ENCODE measurements around the gene TMEM266.

Gene TMEM266

DNA sequence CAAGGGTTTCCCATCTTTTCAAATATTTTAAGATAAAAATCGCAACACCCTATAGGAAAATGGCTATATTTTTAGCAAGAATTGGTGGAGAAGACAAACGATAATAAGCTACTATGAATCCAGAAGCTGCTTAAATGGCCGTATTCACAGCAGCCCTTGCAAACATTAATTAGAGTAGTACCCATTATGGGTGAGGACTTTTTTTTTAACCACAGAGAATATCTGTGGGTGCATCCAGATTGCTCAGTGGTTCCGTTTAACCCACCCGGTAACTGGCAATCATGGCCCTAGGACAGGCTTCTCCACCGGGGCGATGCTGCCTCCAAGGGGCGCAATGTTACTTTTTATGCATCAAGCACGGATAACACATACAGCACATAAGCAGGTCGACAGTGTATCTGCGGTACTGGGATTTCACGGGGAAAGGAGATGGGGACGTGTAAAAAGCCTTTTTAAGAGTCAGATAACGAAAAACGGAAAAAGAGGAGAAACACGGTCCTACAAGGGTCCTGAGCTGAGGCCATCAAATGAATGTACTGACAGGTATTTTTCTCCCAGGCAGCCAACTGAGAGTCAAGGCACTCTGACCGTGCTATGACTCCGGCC is 968 bp upstream of the TMEM266 start (continued):
- TF ChIP-seq ZNF280D (tag by site-specific recombination; IDR thresholded peaks at IDR 0.05): no peak
- no peak for TF ChIP-seq ZNF707 (tag by site-specific recombination; IDR thresholded peaks at IDR 0.05)
- TF ChIP-seq ZNF621 (tag by site-specific recombination; IDR thresholded peaks at IDR 0.05): no peak
- no peak for TF ChIP-seq ATF2 (tag by site-specific recombination; IDR thresholded peaks at IDR 0.05; ENCODE audit: low read depth)
- TF ChIP-seq SP7 (tag by site-specific recombination; IDR thresholded peaks at IDR 0.05): no peak
- no peak for TF ChIP-seq ZBTB10 (tag by site-specific recombination; IDR thresholded peaks at IDR 0.05)
- TF ChIP-seq, protein P1, sequence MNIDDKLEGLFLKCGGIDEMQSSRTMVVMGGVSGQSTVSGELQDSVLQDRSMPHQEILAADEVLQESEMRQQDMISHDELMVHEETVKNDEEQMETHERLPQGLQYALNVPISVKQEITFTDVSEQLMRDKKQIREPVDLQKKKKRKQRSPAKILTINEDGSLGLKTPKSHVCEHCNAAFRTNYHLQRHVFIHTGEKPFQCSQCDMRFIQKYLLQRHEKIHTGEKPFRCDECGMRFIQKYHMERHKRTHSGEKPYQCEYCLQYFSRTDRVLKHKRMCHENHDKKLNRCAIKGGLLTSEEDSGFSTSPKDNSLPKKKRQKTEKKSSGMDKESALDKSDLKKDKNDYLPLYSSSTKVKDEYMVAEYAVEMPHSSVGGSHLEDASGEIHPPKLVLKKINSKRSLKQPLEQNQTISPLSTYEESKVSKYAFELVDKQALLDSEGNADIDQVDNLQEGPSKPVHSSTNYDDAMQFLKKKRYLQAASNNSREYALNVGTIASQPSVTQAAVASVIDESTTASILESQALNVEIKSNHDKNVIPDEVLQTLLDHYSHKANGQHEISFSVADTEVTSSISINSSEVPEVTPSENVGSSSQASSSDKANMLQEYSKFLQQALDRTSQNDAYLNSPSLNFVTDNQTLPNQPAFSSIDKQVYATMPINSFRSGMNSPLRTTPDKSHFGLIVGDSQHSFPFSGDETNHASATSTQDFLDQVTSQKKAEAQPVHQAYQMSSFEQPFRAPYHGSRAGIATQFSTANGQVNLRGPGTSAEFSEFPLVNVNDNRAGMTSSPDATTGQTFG (tag by site-specific recombination; IDR thresholded peaks at IDR 0.05; ENCODE audit: borderline replicate concordance): no peak
- no peak for TF ChIP-seq ZNF350 (tag by site-specific recombination; IDR thresholded peaks at IDR 0.05)
- TF ChIP-seq ZBTB17 (tag by site-specific recombination; IDR thresholded peaks at IDR 0.05): peak; percentile 70; the same call in 1 of the 2 replicates
- TF ChIP-seq ZNF600 (tag by site-specific recombination; IDR thresholded peaks at IDR 0.05): peak; percentile 60; the same call in 1 of the 2 replicates
- TF ChIP-seq ZNF16 (tag by site-specific recombination; IDR thresholded peaks at IDR 0.05; ENCODE audit: low read depth): no peak
- TF ChIP-seq BCL11B (tag by site-specific recombination; IDR thresholded peaks at IDR 0.05; ENCODE audit: low read depth): no peak
- no peak for TF ChIP-seq YY2 (tag by site-specific recombination; IDR thresholded peaks at IDR 0.05)
- no peak for TF ChIP-seq ZBTB48 (tag by site-specific recombination; IDR thresholded peaks at IDR 0.05)
- no peak for TF ChIP-seq FEZF1 (tag by site-specific recombination; IDR thresholded peaks at IDR 0.05)
- no peak for TF ChIP-seq GLI4 (tag by site-specific recombination; IDR thresholded peaks at IDR 0.05)
- TF ChIP-seq SCRT1 (tag by site-specific recombination; IDR thresholded peaks at IDR 0.05; ENCODE audit: borderline replicate concordance): no peak
- TF ChIP-seq ZNF629 (tag by site-specific recombination; IDR thresholded peaks at IDR 0.05): 0 out of 2 replicates have a peak, but pooled peaks have one; percentile 13
- TF ChIP-seq, protein P2, sequence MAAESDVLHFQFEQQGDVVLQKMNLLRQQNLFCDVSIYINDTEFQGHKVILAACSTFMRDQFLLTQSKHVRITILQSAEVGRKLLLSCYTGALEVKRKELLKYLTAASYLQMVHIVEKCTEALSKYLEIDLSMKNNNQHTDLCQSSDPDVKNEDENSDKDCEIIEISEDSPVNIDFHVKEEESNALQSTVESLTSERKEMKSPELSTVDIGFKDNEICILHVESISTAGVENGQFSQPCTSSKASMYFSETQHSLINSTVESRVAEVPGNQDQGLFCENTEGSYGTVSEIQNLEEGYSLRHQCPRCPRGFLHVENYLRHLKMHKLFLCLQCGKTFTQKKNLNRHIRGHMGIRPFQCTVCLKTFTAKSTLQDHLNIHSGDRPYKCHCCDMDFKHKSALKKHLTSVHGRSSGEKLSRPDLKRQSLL (tag by site-specific recombination; IDR thresholded peaks at IDR 0.05): no peak
- no peak for TF ChIP-seq ZNF747 (tag by site-specific recombination; IDR thresholded peaks at IDR 0.05)
- TF ChIP-seq ZNF561 (tag by site-specific recombination; IDR thresholded peaks at IDR 0.05; ENCODE audit: borderline replicate concordance): no peak
- no peak for TF ChIP-seq ZNF596 (tag by site-specific recombination; IDR thresholded peaks at IDR 0.05)
- TF ChIP-seq ZNF658 (tag by site-specific recombination; IDR thresholded peaks at IDR 0.05): no peak
- TF ChIP-seq, protein P3, sequence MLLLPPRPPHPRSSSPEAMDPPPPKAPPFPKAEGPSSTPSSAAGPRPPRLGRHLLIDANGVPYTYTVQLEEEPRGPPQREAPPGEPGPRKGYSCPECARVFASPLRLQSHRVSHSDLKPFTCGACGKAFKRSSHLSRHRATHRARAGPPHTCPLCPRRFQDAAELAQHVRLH (tag by site-specific recombination; IDR thresholded peaks at IDR 0.05): no peak
- no peak for TF ChIP-seq ZNF175 (tag by site-specific recombination; IDR thresholded peaks at IDR 0.05)
- TF ChIP-seq AEBP2 (tag by site-specific recombination; IDR thresholded peaks at IDR 0.05; ENCODE audit: borderline replicate concordance): no peak
- TF ChIP-seq GLIS1 (tag by site-specific recombination; IDR thresholded peaks at IDR 0.05): no peak
- TF ChIP-seq ZBTB20 (tag by site-specific recombination; IDR thresholded peaks at IDR 0.05): peak; percentile 77
